GM19372 (cell line): ENCODE results near the gene CDH4.

Source experiments
- ATAC-seq: cut with Tn5 transposase; IDR thresholded peaks from one replicate; pipeline ENCODE4 v1.9.1; 2021; ENCODE audit warnings: mild to moderate bottlenecking, low read depth, moderate library complexity; ENCODE audit not compliant: unreplicated experiment

Gene CDH4

DNA sequence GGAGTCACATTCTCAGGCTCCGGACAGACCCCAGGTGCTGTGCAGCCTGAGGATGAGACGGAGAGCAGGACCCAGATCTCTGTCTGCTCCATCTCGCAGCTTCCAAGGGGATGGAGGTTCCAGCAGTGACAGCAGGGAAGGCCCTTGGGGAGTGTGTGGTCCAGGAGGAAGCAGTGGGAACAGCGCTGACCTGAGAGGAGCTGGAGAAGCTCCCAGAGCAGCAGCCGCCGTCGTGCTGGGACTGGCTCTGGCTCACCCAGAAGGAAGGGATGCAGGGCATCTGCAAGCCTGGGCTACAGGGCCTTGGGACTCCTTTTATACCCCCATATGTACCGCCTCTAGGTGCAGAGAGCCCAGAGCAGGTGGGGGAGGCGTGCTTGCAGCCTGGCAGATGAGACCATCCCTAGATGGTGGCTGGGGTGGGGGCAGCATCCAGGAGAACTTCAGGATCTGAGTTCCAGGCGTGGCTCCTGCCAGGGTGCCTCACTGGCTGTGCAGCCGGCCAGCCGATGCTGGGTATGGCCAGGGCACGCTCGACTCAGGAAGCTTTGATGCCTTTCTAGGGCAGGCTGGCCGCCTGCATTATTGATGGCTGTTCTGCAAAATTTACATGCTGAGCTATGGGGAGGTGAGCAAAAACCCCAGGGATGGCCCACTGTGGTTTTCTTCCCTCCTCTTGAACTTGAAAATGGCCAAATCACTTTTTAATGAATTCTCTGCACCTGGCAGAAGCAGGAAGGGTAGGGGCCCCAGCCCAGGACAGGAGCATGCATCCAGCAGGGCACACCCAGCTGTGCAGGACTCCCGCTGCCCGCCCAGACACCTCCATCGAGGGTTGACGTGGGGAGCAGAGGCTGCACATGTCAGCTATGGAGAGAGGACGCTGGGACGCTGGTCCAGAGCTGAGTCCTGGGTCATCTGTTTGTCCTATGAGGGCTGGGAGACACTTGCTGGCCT lies 634.0 kb downstream of the CDH4 start:
- no peak for ATAC-seq

DNA sequence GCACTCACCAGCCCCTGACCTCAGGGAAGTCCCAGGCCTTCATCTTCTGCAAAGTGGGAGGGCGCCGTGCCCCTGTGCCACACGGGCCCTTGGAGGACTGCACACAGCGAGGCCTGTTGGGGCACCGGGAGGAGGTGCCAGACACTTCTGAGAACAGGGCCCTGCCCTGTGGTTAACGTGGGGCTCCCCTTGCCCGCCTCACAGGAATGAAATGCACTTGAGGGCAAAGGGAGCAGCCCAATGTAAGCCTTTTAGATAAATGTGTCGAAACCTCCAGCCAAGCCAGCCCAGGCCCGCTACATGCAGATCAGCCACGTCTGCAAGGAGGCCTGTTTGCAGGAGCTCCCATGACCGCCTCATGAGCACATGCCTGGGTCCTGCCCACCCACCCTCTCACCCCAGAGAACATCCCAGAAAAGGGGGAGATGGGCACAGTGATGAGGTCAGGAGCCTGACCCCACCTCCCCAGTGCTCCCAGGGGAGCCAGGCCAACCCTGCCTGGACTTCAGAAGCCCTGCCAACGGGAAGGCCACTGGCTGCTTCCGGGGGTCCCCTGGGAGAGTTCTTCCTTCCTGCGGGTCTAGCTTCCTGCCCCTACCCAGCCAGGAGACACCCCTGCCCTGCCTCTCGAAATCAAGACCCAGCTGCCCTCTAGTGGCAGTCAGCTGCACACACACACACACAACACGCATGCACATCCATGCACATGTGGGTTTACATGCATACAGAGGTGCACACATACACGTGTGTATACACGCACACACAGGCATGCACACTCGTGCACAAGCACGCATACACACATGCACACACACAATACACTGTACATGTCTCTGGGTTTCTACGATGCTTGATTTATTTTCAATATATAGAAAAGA lies 634.9 kb downstream of the CDH4 start:
- no peak for ATAC-seq

- ATAC-seq: no peak
Measured at GRCh38 chr20:61887596-61888093, 635.6 kb downstream of the CDH4 start.

DNA sequence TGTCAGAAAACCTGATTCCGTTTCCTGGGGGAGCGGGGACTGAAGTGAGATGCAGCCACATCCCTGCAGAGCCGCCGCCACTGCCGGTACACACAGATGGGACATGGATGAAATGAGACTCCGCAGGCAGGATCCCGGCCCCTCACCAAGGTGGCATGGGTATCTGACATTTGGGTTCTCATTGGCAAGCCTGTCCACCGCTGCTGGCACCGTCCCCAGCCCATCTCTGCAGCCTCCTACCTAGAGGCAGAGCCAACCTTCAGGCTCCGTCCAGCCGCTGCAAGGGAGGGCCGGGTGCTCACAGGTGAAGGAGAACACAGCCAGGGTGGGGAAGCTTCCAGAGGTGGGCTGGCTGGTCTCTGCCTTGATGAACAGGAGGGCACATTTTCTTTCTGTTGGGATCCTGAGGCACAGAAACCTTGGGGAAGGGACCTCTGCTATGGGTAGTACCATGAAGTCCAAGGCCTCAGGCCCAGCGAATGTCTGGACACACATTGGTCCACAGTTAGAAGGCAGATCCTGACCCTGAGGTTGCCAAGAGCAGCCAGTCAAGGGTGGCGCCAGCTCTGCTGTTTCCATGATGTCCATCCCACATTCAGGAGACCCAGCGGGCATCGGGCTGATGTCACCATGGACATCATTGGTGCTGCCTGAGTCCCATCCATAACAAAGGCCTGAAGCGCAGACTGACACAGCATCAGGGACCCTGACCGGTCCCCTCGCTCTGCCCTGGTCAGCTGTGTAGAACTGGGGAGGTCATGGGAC lies 636.2 kb downstream of the CDH4 start:
- no peak for ATAC-seq

- no peak for ATAC-seq
Measured at GRCh38 chr20:61889659-61890058, 637.6 kb downstream of the CDH4 start.

DNA sequence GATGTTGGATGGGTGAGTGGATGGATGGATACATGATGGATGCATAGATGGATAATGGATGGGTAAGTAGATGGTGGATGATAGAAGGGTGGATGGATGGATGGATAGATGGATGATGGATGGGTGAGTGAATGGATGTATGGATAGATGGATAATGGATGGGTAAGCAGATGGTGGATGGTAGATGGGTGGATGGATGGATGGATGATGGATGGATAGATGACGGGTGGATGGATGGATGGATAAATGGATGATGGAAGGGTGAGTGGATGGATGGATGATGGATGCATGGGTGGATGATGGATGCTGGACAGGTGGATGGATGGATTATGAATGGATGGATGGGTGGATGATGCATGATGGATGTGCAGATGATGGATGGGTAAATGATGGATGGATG lies 638.1 kb downstream of the CDH4 start:
- no peak for ATAC-seq

DNA sequence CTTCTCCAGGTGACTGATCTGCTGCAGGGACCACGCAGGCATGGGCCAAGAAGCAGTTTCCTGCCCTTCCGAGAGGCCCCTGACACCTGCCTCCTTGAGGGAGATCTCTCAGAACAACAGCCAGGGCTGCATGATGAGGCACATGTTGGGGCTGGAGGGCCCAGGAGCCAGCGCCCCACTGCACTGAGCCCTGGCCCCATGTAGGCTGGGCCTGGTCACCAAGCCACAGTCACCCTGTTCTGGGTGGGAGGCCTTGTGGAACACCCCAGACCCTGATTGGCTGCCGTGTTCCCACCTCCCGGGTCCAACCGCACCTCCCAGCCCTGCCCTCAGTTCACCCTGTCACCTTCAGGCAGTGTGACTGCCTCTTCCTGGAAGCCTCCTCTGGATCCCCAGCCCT lies 639.4 kb downstream of the CDH4 start:
- ATAC-seq: no peak

- ATAC-seq: no peak
Measured at GRCh38 chr20:61891916-61892649, 640.0 kb downstream of the CDH4 start.

- ATAC-seq: no peak
Measured at GRCh38 chr20:61895016-61895415, 643.0 kb downstream of the CDH4 start.

DNA sequence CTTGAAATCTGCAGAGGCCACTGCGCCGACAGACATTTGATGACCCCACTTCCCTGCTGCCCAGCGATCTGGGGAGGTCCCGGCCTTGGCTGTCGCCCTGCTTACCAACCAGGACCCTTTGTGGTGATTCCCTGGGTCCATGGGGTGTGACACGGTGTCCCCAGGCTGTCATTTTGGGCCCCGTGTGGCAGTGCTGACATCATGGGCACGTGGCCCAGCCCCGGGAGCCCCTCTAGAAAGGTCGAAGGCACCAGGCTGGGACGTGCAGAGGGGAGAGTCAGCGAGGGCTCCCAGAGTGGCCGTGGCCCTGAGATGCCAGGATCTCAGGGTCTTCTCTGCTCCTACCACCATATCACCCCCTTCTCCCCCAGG lies 643.6 kb downstream of the CDH4 start:
- no peak for ATAC-seq

- ATAC-seq: no peak
Measured at GRCh38 chr20:61896058-61896961, 644.2 kb downstream of the CDH4 start.

DNA sequence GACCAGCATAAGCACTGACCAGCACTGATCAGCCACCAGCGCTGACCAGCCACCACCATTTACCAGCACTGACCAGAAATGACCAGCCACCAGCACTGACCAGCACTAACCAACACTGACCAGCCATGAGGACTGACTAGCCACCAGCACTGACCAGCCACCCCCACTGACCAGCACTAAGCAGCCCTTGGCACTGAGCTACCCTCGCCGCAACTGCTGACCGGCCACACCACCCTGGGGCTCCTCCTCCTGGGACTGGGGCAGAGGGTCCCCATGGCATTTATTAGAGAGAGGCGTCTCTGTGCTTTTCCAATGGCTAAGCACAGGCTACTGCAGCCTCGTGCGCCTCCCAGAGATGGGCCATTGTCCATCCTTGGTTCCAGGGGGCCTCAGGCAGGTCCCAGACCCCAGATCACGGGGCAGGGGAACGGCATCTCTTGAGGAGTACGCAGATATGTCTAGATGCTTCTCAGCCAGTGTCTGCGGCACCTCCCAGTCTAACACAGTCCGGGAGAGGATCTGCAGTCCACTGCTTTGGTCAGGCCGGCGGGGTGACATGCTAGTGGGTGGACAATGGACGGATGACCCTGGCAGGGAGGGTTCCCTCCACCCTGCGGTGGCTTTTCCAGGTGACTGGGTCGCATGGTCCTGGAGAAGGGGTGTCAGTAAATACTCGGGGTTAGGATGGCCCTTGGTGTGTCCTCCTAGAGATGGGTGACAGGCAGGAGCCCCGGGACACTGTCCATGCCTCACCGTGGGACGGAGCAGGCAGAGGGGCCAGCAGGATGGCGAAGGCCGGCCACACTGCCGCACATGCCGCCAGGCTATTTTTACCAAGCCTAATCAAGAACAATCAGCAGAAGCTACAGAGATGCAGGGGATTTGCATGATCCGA lies 645.6 kb downstream of the CDH4 start:
- no peak for ATAC-seq

GRCh38 chr20:61898405-61898804 lies 646.3 kb downstream of the CDH4 start:
- no peak for ATAC-seq

- no peak for ATAC-seq
Measured at GRCh38 chr20:61900011-61900944, 648.2 kb downstream of the CDH4 start.

DNA sequence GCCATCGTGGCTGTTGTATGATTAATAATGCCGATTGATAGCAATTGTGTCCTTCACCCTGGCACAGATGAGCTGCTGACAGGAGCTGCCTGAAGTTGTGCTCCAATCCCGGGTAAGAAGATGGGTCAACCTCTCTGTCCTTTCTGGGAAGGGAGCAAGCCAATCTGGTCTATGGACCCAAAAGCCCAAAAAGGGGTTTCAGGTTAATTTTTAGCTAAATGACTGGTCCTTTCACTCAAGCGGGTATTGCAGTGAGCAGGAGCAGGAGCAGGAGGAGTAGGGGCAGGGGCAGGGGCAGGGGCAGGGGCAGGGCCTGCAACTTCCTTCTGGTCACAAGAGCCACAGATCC lies 648.9 kb downstream of the CDH4 start:
- ATAC-seq: no peak

- ATAC-seq: no peak
Measured at GRCh38 chr20:61901392-61902220, 649.5 kb downstream of the CDH4 start.
